Gastroesophageal sphincter (tissue), 4 donors: ENCODE data around the gene CEMIP. TPM values are rescaled to one million over a fixed set of nuclear protein-coding genes. Genes with fewer than 3 reads are reported as not detected.

Experiments
- ATAC-seq: fragments of 150-250 bp; one replicate; pipeline ENCODE4 v1.9.1; 2016; ENCODE audit warnings: mild to moderate bottlenecking, moderate library complexity
- H3K27ac ChIP-seq, 4 donors: fragments of 200-600 bp; sonication (generic) in 3 of 4; 1 replicate in 3 of 4; 2 replicates in 1 of 4; pipeline ENCODE4 v1.5.1; 2016 to 2019
- H3K27me3 ChIP-seq: fragments of 200-600 bp; sonication (generic); one replicate; pipeline ENCODE4 v1.5.1; 2019
- H3K36me3 ChIP-seq, 2 donors: fragments of 200-600 bp; sonication (generic); one replicate each; pipeline ENCODE4 v1.5.1; 2019; ENCODE audit warnings: control low read depth in 1 of 2
- H3K4me1 ChIP-seq, 3 donors: fragments of 200-600 bp; sonication (generic); 1 replicate in 2 of 3; 2 replicates in 1 of 3; pipeline ENCODE4 v1.5.1; 2016 to 2019; ENCODE audit warnings: control low read depth in 2 of 3
- H3K4me3 ChIP-seq, 2 donors: fragments of 200-600 bp; sonication (generic); one replicate each; pipeline ENCODE4 v1.5.1; 2019; ENCODE audit warnings: mild to moderate bottlenecking in 1 of 2, moderate library complexity in 1 of 2
- H3K9me3 ChIP-seq, 3 donors: fragments of 200-600 bp; sonication (generic); one replicate each; pipeline ENCODE4 v1.5.1; 2017 to 2019; ENCODE audit warnings: control low read depth in 2 of 3
- CTCF ChIP-seq, 4 experiments: fragments of 200-600 bp in 2 of 4; fragments of 450-650 bp in 2 of 4; sonication (generic) in 1 of 4; IDR thresholded peaks; one replicate each; pipeline ENCODE4 v1.5.1; 2017 to 2019; ENCODE audit warnings: antibody characterized with exemption in 4 of 4, mild to moderate bottlenecking in 2 of 4, moderate library complexity in 2 of 4
- EP300 ChIP-seq: sonication (generic); formaldehyde crosslinking; IDR thresholded peaks from one replicate; pipeline ENCODE4 v1.6.1; 2017; ENCODE audit warnings: antibody characterized with exemption, mild to moderate bottlenecking
- POLR2A ChIP-seq, 2 donors: fragments of 450-650 bp; IDR thresholded peaks; one replicate each; pipeline ENCODE4 v1.6.1; 2017; ENCODE audit warnings: antibody characterized with exemption in 2 of 2, mild to moderate bottlenecking in 2 of 2, moderate library complexity in 1 of 2
- POLR2AphosphoS5 ChIP-seq: sonication (generic); formaldehyde crosslinking; IDR thresholded peaks from one replicate; pipeline ENCODE4 v1.6.1; 2017; ENCODE audit warnings: antibody characterized with exemption
- WGBS, 2 donors: methylation state at CpG; one replicate each; pipeline ENCODE4 v1.1.5; 2018; ENCODE audit warnings: low coverage in 1 of 2; 5-methylcytosine and 5-hydroxymethylcytosine counted together
- total RNA-seq, 4 donors: library from RNA; depleted of rRNA; stranded (reverse); fragments of >200 nt; gene quantifications; one replicate each; pipeline ENCODE4 v1.1.0, GENCODE V29; 2016

CEMIP gene
- total RNA-seq, 4 donors from 2014 or later, result 0.35 to 0.54 TPM; not detected in 2

GRCh38 chr15:80846031-80846815, 67.1 kb downstream of the CEMIP start:
- H3K4me1 ChIP-seq, result no peaks in the 10 kb centered on the region
- H3K9me3 ChIP-seq, result no peaks in the 10 kb centered on the region
- no peak for ATAC-seq
- no peak overlapping the region for H3K4me3 ChIP-seq
- 62 to 88% methylated on average over 6 to 7 of the region's 11 CpGs for WGBS, 2 donors
- TF ChIP-seq POLR2AphosphoS5, result no peak
- no peak for TF ChIP-seq EP300
- no peak for TF ChIP-seq CTCF (IDR thresholded peaks at IDR 0.05)
- no peak for TF ChIP-seq POLR2A (IDR thresholded peaks at IDR 0.05)
- no peak overlapping the region for H3K27ac ChIP-seq
- H3K36me3 ChIP-seq, result no peaks in the 10 kb centered on the region
- peaks cover 3% of the 10 kb centered on the region for H3K27me3 ChIP-seq

- Histone ChIP-seq H3K4me1 (peaks cover 0 to 10% (median 0%) of the 10 kb centered on the region in 3 donors), H3K27ac (no peak overlapping the region), H3K27me3 (no peaks in the 10 kb centered on the region), H3K36me3 (no peaks in the 10 kb centered on the region), H3K4me3 (no peak overlapping the region), H3K9me3 (no peaks in the 10 kb centered on the region)
- WGBS, 2 donors, result 69 to 80% methylated on average over 1 to 3 of the region's 8 CpGs
- no peak for TF ChIP-seq EP300
- no peak for TF ChIP-seq POLR2A (IDR thresholded peaks at IDR 0.05)
- TF ChIP-seq CTCF (IDR thresholded peaks at IDR 0.05), result no peak
- no peak for TF ChIP-seq POLR2AphosphoS5
- peak; percentile 18 for ATAC-seq
These were observed 70.1 kb downstream of the CEMIP start for GRCh38 chr15:80849308-80849707.

GRCh38 chr15:80850941-80851451, 71.8 kb downstream of the CEMIP start:
- Histone ChIP-seq H3K9me3 (no peaks in the 10 kb centered on the region), H3K4me3 (no peak overlapping the region), H3K4me1 (peaks cover 0 to 15% (median 0%) of the 10 kb centered on the region in 3 donors), H3K27ac (no peak overlapping the region), H3K27me3 (no peaks in the 10 kb centered on the region), H3K36me3 (no peaks in the 10 kb centered on the region)
- 94 to 100% methylated on average over 1 to 4 of the region's 6 CpGs for WGBS, 2 donors
- ATAC-seq, result no peak
- TF ChIP-seq POLR2A (IDR thresholded peaks at IDR 0.05) (no peak), EP300 (no peak), CTCF (IDR thresholded peaks at IDR 0.05) (no peak), POLR2AphosphoS5 (no peak)

- no peak overlapping the region for H3K27ac ChIP-seq
- 70% methylated on average over 4 of the region's 4 CpGs; no CpG with 5 or more reads in 1 of the 2 donors for WGBS, 2 donors
- H3K9me3 ChIP-seq, result no peaks in the 10 kb centered on the region
- TF ChIP-seq POLR2AphosphoS5 (no peak), CTCF (IDR thresholded peaks at IDR 0.05) (no peak), EP300 (no peak), POLR2A (IDR thresholded peaks at IDR 0.05) (no peak)
- no peak overlapping the region for H3K4me3 ChIP-seq
- no peaks in the 10 kb centered on the region for H3K27me3 ChIP-seq
- H3K36me3 ChIP-seq, result no peaks in the 10 kb centered on the region
- H3K4me1 ChIP-seq, result peaks cover 0 to 28% (median 0%) of the 10 kb centered on the region in 3 donors
- no peak for ATAC-seq
These were observed 73.5 kb downstream of the CEMIP start for GRCh38 chr15:80852676-80853075.

- Histone ChIP-seq H3K4me1 (peaks cover 0 to 28% (median 0%) of the 10 kb centered on the region in 3 donors), H3K4me3 (no peak overlapping the region), H3K36me3 (no peaks in the 10 kb centered on the region), H3K27ac (no peak overlapping the region), H3K27me3 (no peaks in the 10 kb centered on the region), H3K9me3 (no peaks in the 10 kb centered on the region)
- ATAC-seq, result no peak
- TF ChIP-seq CTCF (IDR thresholded peaks at IDR 0.05) (no peak), EP300 (no peak), POLR2A (IDR thresholded peaks at IDR 0.05) (no peak), POLR2AphosphoS5 (no peak)
- 42 to 71% methylated on average over 4 to 6 of the region's 6 CpGs for WGBS, 2 donors
These were observed 74.9 kb downstream of the CEMIP start for GRCh38 chr15:80854104-80854503.
